GM10248 (cell line): ENCODE data around the gene RASD2.
A peak's percentile ranks its signal among the peaks of the same experiment; 100 is the strongest.

Experiments used
- CTCF ChIA-PET: fragments of 300-600 bp; sonication (Branson Sonifier 250); formaldehyde crosslinking; extraction: SDS; loops from one replicate; lab custom pipeline; 2021; ENCODE audit warnings: antibody characterized with exemption; lab: Yijun Ruan, JAX
- POLR2A ChIA-PET: fragments of 350-650 bp; sonication (Branson Sonifier 250); formaldehyde crosslinking; extraction: SDS; loops from one replicate; lab custom pipeline; 2020; ENCODE audit warnings: antibody characterized with exemption; lab: Yijun Ruan, JAX
- DNase-seq: peaks from one replicate; pipeline ENCODE4 v3.0.0; 2012; ENCODE audit errors: extremely low spot score
- TF ChIP-seq, protein P1 (sequence below): IDR thresholded peaks from 2 replicates; pipeline ENCODE4 v1.5.1; 2012; ENCODE audit warnings: mild to moderate bottlenecking, low read depth; ENCODE audit errors: extremely low read depth, missing control alignments, control extremely low read depth

Gene RASD2

DNA sequence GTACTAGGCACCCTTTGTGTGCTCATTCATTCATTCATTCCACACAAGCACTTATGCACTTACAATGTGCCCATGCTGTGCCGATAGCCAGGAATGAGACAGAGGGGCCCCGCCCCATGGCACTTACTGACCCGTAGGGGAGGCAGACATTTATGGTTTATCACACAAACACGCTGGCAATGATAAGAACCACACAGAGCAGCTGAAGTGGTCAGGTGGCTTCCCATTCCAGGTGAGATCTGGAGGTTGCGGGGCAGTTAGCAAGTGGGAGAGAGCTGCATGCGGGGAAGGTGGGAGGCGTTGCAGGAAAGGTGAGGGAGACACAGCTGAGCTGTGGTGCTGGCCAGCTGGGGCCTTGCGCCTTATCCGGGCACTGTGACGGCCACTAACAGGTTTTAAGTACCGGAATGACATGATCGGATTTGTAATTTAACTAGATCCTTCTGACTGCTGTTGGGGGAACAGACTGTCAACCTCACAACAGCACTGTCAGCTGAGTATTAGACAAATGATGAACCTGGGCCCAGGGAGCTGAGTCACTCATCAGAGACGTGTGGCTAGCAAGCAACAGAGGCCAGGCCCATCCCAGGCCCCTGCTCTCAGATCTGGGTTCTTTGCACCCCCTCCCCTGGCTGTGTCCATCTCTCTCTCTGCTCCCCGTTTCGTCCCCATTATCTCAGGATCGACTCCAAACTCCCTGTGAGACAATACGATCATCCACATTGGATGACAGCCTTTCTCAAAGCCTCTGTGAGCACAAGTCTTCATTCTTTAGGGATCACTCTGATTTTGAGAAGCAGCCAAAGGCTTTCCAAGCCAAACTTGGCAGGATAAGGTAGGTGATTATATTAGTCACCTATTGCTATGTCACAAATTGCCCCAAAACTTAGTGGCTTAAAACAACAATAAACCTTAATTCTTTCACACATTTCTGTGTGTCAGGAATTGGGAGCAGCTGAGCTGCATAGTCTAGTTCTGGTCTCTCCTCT is 28.4 kb downstream of the RASD2 start:
- no peak for DNase-seq
- POLR2A ChIA-PET: no interaction called here
- CTCF ChIA-PET: interaction anchor here (1.9 to 2.0 kb wide), 3 partner anchors 14 to 218 kb away, joined by 5 to 10 read pairs (median 6); no protein-coding TSS in a partner anchor
- TF ChIP-seq, protein P1, sequence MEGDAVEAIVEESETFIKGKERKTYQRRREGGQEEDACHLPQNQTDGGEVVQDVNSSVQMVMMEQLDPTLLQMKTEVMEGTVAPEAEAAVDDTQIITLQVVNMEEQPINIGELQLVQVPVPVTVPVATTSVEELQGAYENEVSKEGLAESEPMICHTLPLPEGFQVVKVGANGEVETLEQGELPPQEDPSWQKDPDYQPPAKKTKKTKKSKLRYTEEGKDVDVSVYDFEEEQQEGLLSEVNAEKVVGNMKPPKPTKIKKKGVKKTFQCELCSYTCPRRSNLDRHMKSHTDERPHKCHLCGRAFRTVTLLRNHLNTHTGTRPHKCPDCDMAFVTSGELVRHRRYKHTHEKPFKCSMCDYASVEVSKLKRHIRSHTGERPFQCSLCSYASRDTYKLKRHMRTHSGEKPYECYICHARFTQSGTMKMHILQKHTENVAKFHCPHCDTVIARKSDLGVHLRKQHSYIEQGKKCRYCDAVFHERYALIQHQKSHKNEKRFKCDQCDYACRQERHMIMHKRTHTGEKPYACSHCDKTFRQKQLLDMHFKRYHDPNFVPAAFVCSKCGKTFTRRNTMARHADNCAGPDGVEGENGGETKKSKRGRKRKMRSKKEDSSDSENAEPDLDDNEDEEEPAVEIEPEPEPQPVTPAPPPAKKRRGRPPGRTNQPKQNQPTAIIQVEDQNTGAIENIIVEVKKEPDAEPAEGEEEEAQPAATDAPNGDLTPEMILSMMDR: no peak

DNA sequence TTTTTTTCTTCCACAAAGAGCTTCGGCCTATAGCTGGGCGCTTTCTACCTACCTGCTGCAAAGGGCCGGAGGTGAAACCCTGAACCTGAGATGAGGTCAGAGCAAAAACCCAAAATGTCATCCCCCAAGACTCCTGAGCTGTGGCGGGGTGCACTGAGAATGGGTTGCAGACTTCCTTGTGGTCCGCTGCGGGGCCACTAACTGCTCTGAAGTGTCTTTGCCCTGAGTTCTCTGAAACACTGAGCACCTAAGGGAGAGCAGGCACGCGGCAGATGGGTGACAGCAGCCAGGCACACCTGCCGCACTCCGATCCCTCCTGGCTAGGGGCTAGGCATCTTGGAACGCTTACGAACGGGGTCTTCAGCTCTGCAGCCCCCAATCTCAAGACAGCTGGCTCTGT is 29.3 kb downstream of the RASD2 start:
- TF ChIP-seq, protein P1: no peak
- no peak for DNase-seq
- ChIA-PET POLR2A (no interaction called here), CTCF (interaction anchor here (1.9 to 2.0 kb wide), 2 partner anchors 13 to 17 kb away, joined by 5 to 10 read pairs; no protein-coding TSS in a partner anchor)

- ChIA-PET CTCF (interaction anchor here (1.8 to 2.0 kb wide), 3 partner anchors 11 to 18 kb away, joined by 5 to 10 read pairs (median 5); no protein-coding TSS in a partner anchor), POLR2A (no interaction called here)
- DNase-seq: no peak
- TF ChIP-seq, protein P1: no peak
Observed at GRCh38 chr22:35570686-35571194, 30.1 kb downstream of the RASD2 start.

DNA sequence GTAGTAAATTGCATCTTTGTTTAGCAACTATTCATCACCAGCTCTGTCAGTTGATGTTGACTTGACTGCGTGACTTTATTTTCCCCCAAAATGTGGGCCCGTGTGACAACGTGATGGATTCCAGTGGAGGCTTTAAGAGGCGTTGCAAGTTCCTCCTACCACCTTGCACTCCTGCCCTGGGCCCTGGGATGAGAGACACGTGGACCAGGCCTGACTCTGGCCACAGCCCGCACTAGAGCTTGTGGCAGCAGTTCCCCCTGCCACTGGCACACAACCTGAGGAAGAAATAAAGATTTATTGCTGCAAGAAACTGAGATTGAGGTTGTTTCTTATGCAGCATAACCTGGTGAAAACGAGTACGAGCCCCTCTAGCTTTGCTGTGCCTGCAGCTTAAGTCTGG is 31.9 kb downstream of the RASD2 start:
- DNase-seq: no peak
- TF ChIP-seq, protein P1: no peak
- ChIA-PET CTCF (interaction anchor here (1.0 to 1.8 kb wide), 4 partner anchors 10 to 35 kb away, joined by 3 to 5 read pairs (median 4); no protein-coding TSS in a partner anchor), POLR2A (no interaction called here)

GRCh38 chr22:35575116-35575748 is 34.6 kb downstream of the RASD2 start:
- TF ChIP-seq, protein P1: no peak
- CTCF ChIA-PET: interaction anchor here (1.3 to 3.4 kb wide), 3 partner anchors 19 to 227 kb away, joined by 3 to 14 read pairs (median 4); no protein-coding TSS in a partner anchor
- POLR2A ChIA-PET: no interaction called here
- peak; percentile 46 for DNase-seq

DNA sequence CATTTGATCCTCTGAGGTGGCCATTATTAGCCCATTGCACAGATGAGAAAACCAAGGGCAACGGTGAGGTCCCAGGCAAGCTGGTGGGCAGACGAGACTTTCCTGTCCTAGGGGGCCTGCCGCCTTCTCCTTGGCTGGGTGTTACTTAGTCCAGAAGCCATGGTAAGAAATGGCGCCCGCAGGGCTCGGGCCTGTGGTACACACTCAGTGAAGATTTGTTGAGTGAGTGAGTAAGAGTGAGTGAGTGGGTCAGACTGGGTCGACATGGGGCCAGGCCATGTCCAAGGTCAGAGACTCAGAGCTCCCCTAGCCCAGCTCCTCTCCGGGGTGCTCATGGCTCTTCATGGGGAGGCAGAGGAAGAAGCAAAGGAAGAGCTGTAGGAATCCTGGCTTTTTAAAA is 36.0 kb downstream of the RASD2 start:
- no peak for DNase-seq
- ChIA-PET CTCF (interaction anchor here (3.4 kb wide), 1 partner anchor 226 kb away, joined by 14 read pairs; no protein-coding TSS in a partner anchor), POLR2A (no interaction called here)
- TF ChIP-seq, protein P1: no peak
